Stimulated activated CD4-positive, alpha-beta T cell treated with anti-CD3 and anti-CD28 coated beads, TNF-alpha, amount 100 ng/mL, for 24 hours (primary cell): Measurements from ENCODE around the gene UBR3.
"Not testable (repeated sequence)": the region's sequence is repeated elsewhere in the genome, so short reads cannot be mapped to it uniquely, and the experiment has no call there.

ENCODE experiments used
- DNase-seq, 3 experiments: peaks; one replicate each; pipeline ENCODE4 v3.0.0-alpha.2; 2020; ENCODE audit warnings: low read depth in 3 of 3

The UBR3 gene

GRCh38 chr2:169865492-169865891, 38.2 kb downstream of the UBR3 start:
- DNase-seq: no peak

GRCh38 chr2:169866230-169866629, 39.0 kb downstream of the UBR3 start:
- not testable (repeated sequence) for DNase-seq

- no peak for DNase-seq
These were observed 40.3 kb downstream of the UBR3 start for GRCh38 chr2:169867579-169867978.

GRCh38 chr2:169868951-169869350, 41.7 kb downstream of the UBR3 start:
- no peak for DNase-seq

GRCh38 chr2:169871369-169871768, 44.1 kb downstream of the UBR3 start:
- DNase-seq: not testable (repeated sequence)

- DNase-seq: no peak
These were observed 44.7 kb downstream of the UBR3 start for GRCh38 chr2:169871994-169872393.

- DNase-seq: no peak
These were observed 50.1 kb downstream of the UBR3 start for GRCh38 chr2:169877398-169877797.

GRCh38 chr2:169887120-169887519, 59.9 kb downstream of the UBR3 start:
- DNase-seq: no peak

- DNase-seq: no peak
These were observed 64.5 kb downstream of the UBR3 start for GRCh38 chr2:169891593-169892298.

GRCh38 chr2:169892951-169893350, 65.7 kb downstream of the UBR3 start:
- no peak for DNase-seq

GRCh38 chr2:169895294-169895985, 68.2 kb downstream of the UBR3 start:
- no peak for DNase-seq

- DNase-seq: no peak
These were observed 70.6 kb downstream of the UBR3 start for GRCh38 chr2:169897834-169898233.

- DNase-seq: not testable (repeated sequence)
These were observed 72.8 kb downstream of the UBR3 start for GRCh38 chr2:169900103-169900502.

GRCh38 chr2:169900686-169901085, 73.4 kb downstream of the UBR3 start:
- DNase-seq: no peak

GRCh38 chr2:169906731-169907130, 79.5 kb downstream of the UBR3 start:
- DNase-seq: no peak

- no peak for DNase-seq
These were observed 82.1 kb downstream of the UBR3 start for GRCh38 chr2:169909376-169909775.

- no peak for DNase-seq
These were observed 83.0 kb downstream of the UBR3 start for GRCh38 chr2:169910109-169910799.

- DNase-seq: no peak
These were observed 83.9 kb downstream of the UBR3 start for GRCh38 chr2:169911119-169911518.

GRCh38 chr2:169916623-169917022, 89.4 kb downstream of the UBR3 start:
- DNase-seq: no peak

- DNase-seq: no peak
These were observed 96.7 kb downstream of the UBR3 start for GRCh38 chr2:169923977-169924376.

GRCh38 chr2:169925968-169926367, 98.7 kb downstream of the UBR3 start:
- DNase-seq: no peak

- no peak for DNase-seq
These were observed 101.2 kb downstream of the UBR3 start for GRCh38 chr2:169928463-169928864.
